ENCODE data around the gene OCA2.

DNA sequence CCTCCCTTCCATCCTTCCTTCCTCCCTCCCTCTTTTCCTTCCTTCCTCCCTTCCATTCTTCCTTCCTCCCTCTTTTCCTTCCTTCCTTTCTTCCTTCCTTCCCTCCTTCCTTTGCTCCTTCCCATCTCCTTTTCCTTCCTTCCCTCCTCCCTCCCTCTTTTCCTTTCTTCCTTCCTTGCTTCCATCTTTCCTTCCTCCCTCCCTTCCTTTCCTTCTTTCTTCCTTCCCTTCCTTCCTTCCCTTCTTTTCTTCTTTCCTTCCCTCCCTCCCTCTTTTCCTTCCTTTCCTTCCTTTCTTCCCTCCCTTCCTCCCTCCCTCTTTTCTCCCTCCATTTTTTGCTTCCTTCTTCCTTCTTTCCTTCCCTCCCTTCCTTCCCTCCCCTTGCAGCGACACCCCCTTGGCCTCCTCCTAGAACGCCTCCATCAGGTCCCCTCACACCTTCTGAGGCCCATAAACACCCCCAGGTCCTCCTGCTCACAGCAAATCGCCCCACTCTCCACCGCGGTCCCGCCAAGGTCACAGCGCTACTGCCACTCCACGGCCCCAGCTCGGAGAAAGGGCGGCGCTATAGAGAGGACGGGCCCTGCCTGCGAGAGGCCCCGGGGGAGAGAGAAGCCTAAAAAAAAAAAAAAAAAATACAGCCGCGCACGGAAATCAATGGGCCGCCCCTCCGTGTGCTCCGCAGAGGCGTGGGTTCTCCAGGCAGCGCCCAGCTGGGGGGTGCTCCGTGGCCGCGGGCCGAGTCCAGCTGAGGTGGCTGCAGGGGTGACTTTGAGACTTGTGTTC, 328.2 kb downstream of the OCA2 start:
- TF ChIP-seq, protein P1, sequence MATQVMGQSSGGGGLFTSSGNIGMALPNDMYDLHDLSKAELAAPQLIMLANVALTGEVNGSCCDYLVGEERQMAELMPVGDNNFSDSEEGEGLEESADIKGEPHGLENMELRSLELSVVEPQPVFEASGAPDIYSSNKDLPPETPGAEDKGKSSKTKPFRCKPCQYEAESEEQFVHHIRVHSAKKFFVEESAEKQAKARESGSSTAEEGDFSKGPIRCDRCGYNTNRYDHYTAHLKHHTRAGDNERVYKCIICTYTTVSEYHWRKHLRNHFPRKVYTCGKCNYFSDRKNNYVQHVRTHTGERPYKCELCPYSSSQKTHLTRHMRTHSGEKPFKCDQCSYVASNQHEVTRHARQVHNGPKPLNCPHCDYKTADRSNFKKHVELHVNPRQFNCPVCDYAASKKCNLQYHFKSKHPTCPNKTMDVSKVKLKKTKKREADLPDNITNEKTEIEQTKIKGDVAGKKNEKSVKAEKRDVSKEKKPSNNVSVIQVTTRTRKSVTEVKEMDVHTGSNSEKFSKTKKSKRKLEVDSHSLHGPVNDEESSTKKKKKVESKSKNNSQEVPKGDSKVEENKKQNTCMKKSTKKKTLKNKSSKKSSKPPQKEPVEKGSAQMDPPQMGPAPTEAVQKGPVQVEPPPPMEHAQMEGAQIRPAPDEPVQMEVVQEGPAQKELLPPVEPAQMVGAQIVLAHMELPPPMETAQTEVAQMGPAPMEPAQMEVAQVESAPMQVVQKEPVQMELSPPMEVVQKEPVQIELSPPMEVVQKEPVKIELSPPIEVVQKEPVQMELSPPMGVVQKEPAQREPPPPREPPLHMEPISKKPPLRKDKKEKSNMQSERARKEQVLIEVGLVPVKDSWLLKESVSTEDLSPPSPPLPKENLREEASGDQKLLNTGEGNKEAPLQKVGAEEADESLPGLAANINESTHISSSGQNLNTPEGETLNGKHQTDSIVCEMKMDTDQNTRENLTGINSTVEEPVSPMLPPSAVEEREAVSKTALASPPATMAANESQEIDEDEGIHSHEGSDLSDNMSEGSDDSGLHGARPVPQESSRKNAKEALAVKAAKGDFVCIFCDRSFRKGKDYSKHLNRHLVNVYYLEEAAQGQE (IDR thresholded peaks at IDR 0.05; ENCODE audit: low read depth), result no peak
- TF ChIP-seq, protein P2, sequence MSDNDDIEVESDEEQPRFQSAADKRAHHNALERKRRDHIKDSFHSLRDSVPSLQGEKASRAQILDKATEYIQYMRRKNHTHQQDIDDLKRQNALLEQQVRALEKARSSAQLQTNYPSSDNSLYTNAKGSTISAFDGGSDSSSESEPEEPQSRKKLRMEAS (IDR thresholded peaks at IDR 0.05), result no peak
- TF ChIP-seq YY1 (IDR thresholded peaks at IDR 0.05; ENCODE audit: low read depth) (no peak), EGR1 (IDR thresholded peaks at IDR 0.05) (no peak), RAD21 (IDR thresholded peaks at IDR 0.05; ENCODE audit: low read depth) (no peak), TEAD4 (IDR thresholded peaks at IDR 0.05) (no peak), TAF1 (IDR thresholded peaks at IDR 0.05; ENCODE audit: low read depth) (no peak), CREB1 (IDR thresholded peaks at IDR 0.05; ENCODE audit: low read depth) (no peak), CEBPB (IDR thresholded peaks at IDR 0.05) (no peak), EP300 (IDR thresholded peaks at IDR 0.05; ENCODE audit: borderline replicate concordance) (no peak), NFIC (IDR thresholded peaks at IDR 0.05) (no peak)
